ENCODE data around the gene BEX4. TPM values are rescaled to one million over a fixed set of nuclear protein-coding genes. Genes with fewer than 3 reads are reported as not detected.

BEX4 gene
- total RNA-seq, 4 donors from 2014 or later, result 4.4 to 27.5 (median 16.2) TPM

DNA sequence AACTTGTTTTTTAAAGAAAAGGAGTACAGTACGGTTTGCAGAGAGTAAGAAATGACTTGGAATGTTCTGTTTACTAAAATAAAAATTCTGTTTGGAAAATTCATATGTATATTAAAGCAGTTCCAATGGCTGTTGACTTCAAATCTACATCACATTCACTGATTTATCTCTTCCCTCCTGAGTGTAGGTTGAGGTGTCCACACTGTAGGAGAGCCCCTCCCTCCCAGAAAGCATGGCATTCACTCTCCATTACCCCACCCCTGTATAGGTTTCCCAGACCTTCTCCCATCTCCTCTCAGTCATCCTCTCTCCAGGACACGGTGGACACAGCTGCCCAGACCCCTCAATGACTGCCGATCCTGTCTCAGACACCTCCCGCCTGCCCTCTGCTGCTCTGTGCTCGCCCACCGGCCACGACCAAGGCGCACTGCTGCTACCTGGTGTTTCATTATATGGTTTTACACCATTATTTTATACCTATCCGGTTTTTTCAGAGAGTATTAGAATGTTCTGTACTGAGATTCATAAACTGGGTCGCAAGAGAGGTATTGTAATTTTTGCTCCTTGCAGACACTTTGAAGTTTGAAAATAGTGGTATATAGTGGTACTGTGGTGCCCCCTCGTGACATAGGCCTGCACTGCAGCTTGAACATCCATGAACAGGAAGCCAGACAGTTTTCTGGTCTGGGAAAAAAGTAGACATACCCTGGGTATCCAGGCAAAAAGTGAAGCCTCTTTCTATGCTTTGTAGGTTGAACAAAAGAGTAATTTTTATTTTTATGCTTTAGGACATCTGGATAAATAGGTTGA is 38.8 kb upstream of the BEX4 start:
- Histone ChIP-seq H3K4me1 (no peaks in the 10 kb centered on the region), H3K27ac (no peak overlapping the region), H3K4me3 (no peak overlapping the region), H3K27me3 (no peaks in the 10 kb centered on the region), H3K36me3 (no peaks in the 10 kb centered on the region), H3K9me3 (no peaks in the 10 kb centered on the region)
- TF ChIP-seq POLR2A (IDR thresholded peaks at IDR 0.05) (no peak), POLR2AphosphoS5 (IDR thresholded peaks at IDR 0.05) (no peak)
- TF ChIP-seq, protein P1, sequence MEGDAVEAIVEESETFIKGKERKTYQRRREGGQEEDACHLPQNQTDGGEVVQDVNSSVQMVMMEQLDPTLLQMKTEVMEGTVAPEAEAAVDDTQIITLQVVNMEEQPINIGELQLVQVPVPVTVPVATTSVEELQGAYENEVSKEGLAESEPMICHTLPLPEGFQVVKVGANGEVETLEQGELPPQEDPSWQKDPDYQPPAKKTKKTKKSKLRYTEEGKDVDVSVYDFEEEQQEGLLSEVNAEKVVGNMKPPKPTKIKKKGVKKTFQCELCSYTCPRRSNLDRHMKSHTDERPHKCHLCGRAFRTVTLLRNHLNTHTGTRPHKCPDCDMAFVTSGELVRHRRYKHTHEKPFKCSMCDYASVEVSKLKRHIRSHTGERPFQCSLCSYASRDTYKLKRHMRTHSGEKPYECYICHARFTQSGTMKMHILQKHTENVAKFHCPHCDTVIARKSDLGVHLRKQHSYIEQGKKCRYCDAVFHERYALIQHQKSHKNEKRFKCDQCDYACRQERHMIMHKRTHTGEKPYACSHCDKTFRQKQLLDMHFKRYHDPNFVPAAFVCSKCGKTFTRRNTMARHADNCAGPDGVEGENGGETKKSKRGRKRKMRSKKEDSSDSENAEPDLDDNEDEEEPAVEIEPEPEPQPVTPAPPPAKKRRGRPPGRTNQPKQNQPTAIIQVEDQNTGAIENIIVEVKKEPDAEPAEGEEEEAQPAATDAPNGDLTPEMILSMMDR (IDR thresholded peaks at IDR 0.05), result peak; percentile 40 to 67 (median 51)
- peak; percentile 59 for DNase-seq
- WGBS, 2 donors (ENCODE audit: low coverage in 1 of 2), result 33 to 51% methylated on average over 1 to 11 of the region's 11 CpGs
- intact Hi-C loops (cut with DNase I; ENCODE audit: low total_unique reads), result no loop called here
- in situ Hi-C loops (cut with MboI; ENCODE audit: low pct_ligation_motif_present in 1 of 4, low pct_unique_long_range_greater_than_20kb in 1 of 4, low sequenced_read_pairs in 3 of 4), result loop anchor here in 1 of 4 donors (25.0 kb wide), 1 partner anchor 214 kb away; no protein-coding TSS in a partner anchor

DNA sequence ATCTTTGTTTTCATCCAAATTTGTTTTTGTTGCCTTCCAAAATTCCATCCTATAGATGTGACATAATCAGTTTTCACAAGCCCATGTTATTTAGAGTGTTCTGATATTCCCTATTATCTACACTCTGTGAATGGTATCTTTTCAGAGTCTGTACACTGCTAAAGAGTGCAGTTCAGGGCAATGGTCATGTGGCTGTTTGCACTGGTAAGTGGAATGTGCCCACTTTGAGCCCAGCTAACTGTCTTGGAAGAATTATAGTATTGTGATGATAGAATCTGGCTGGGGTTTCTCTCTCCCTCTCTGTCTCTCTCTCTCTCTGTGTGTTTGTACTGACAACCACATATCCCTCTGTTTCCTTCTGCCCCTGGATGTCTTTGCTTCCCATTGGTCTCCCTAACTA is 37.4 kb upstream of the BEX4 start:
- intact Hi-C loops (cut with DNase I; ENCODE audit: low total_unique reads), result no loop called here
- Histone ChIP-seq H3K27me3 (no peaks in the 10 kb centered on the region), H3K4me1 (no peaks in the 10 kb centered on the region), H3K4me3 (no peak overlapping the region), H3K9me3 (no peaks in the 10 kb centered on the region), H3K36me3 (no peaks in the 10 kb centered on the region), H3K27ac (no peak overlapping the region)
- in situ Hi-C loops (cut with MboI; ENCODE audit: low pct_ligation_motif_present in 1 of 4, low pct_unique_long_range_greater_than_20kb in 1 of 4, low sequenced_read_pairs in 3 of 4), result loop anchor here in 1 of 4 donors (25.0 kb wide), 1 partner anchor 215 kb away; no protein-coding TSS in a partner anchor
- no peak for DNase-seq
- TF ChIP-seq, protein P1 (IDR thresholded peaks at IDR 0.05), result no peak
- TF ChIP-seq POLR2A (IDR thresholded peaks at IDR 0.05), result no peak
- TF ChIP-seq POLR2AphosphoS5 (IDR thresholded peaks at IDR 0.05), result no peak
- no peak for TF ChIP-seq EP300 (IDR thresholded peaks at IDR 0.05; ENCODE audit: low read depth)

DNA sequence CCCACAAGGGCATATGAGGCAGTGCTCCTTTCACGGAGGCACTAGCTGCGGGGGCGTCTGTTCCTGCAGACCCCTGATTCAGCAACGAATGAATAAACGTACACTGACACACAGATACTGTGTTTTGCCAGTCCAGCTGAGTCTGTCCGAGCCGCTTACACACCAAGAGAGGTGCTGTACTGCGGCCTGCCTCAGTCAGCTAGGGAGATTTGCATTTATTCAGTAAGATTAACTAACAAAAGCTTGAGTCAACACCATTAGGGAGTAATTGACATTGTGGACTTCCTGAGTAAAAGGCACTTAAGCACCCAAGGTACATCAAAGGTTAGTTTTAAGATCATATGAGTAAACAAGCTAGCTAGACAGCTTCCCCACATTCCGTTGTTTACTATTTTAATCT is 31.0 kb upstream of the BEX4 start:
- H3K4me3 ChIP-seq, result no peak overlapping the region
- H3K27ac ChIP-seq, result no peak overlapping the region
- TF ChIP-seq, protein P1 (IDR thresholded peaks at IDR 0.05), result no peak
- TF ChIP-seq POLR2AphosphoS5 (IDR thresholded peaks at IDR 0.05) (no peak), POLR2A (IDR thresholded peaks at IDR 0.05) (no peak), EP300 (IDR thresholded peaks at IDR 0.05; ENCODE audit: low read depth) (no peak)
- no peaks in the 10 kb centered on the region for H3K4me1 ChIP-seq
- 63% methylated on average over 9 of the region's 9 CpGs; no CpG with 5 or more reads in 1 of the 2 donors for WGBS, 2 donors (ENCODE audit: low coverage in 1 of 2)
- in situ Hi-C loops (cut with MboI; ENCODE audit: low pct_ligation_motif_present in 1 of 4, low pct_unique_long_range_greater_than_20kb in 1 of 4, low sequenced_read_pairs in 3 of 4), result loop anchor here in 1 of 4 donors (25.0 kb wide), 1 partner anchor 222 kb away; no protein-coding TSS in a partner anchor
- intact Hi-C loops (cut with DNase I; ENCODE audit: low total_unique reads), result loop anchor here (1.0 kb wide), 1 partner anchor 225 kb away; no protein-coding TSS in a partner anchor
- H3K27me3 ChIP-seq, result no peaks in the 10 kb centered on the region
- no peaks in the 10 kb centered on the region for H3K36me3 ChIP-seq
- no peaks in the 10 kb centered on the region for H3K9me3 ChIP-seq
- no peak for DNase-seq

DNA sequence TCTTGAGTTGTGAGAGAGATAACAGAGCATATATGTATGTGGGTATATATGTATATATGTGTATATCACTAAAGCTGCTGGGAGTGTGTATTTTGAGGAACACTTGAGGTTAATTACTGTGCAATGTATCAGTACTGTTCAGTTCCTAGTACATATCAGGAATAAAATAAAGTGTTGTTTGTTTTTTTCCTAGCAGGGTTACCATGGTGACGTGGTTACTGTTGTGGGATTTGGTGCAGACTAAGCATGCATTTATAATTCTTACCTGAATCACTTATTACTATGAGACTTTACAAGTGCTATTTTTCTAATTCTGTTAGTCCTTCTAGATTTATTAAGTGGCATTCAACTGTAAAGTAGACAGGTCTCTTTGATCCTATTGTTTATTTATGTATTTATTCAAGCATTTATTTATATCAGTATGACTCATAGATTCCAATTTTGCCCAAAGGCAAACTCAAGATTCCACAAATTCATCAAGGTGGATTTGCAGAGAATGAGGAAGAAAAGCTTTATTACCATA is 26.9 kb upstream of the BEX4 start:
- no peaks in the 10 kb centered on the region for H3K4me1 ChIP-seq
- no peak overlapping the region for H3K27ac ChIP-seq
- DNase-seq, result no peak
- in situ Hi-C loops (cut with MboI; ENCODE audit: low pct_ligation_motif_present in 1 of 4, low pct_unique_long_range_greater_than_20kb in 1 of 4, low sequenced_read_pairs in 3 of 4) (loop anchor here in 1 of 4 donors (25.0 kb wide), 1 partner anchor 226 kb away; no protein-coding TSS in a partner anchor), intact Hi-C loops (cut with DNase I; ENCODE audit: low total_unique reads) (no loop called here)
- no peaks in the 10 kb centered on the region for H3K27me3 ChIP-seq
- WGBS, 2 donors (ENCODE audit: low coverage in 1 of 2), result 71 to 83% methylated on average over 1 of the region's 1 CpG
- no peaks in the 10 kb centered on the region for H3K36me3 ChIP-seq
- TF ChIP-seq POLR2AphosphoS5 (IDR thresholded peaks at IDR 0.05), result no peak
- TF ChIP-seq POLR2A (IDR thresholded peaks at IDR 0.05), result no peak
- no peak for TF ChIP-seq EP300 (IDR thresholded peaks at IDR 0.05; ENCODE audit: low read depth)
- TF ChIP-seq, protein P1 (IDR thresholded peaks at IDR 0.05), result no peak
- H3K4me3 ChIP-seq, result no peak overlapping the region
- no peaks in the 10 kb centered on the region for H3K9me3 ChIP-seq

All from transverse colon (tissue), 4 donors.